ENCODE results near the gene CLEC2B. TPM values are rescaled to one million over a fixed set of nuclear protein-coding genes. Genes with fewer than 3 reads are reported as not detected.

CLEC2B gene
- total RNA-seq, 1 experiment from 2014 or later = not detected

DNA sequence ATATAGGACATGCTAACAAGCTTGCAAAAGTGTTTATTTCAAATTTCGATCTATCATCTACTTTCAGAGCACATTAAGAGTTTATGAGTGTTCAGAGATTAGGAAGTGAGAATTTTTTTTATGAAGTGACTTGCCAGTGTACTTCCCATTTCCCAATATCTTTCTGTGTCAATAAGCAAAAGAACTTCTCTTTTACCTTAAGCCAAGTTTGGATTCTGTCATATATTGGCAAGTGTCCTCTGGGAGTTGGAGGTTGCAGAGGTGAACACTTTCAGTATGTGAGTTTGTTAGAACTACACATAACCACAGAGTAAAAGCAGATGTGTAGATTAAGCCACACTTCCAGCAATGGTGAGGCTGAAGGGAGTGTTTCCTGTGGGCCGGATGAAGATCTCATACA is 58.5 kb downstream of the CLEC2B start:
- Histone ChIP-seq H3K56ac (ENCODE audit: insufficient read length, low read depth, low read length) (no peak overlapping the region), H4K8ac (replicated peaks; ENCODE audit: insufficient read length, low read depth, low read length) (no peak overlapping the region), H3K9me3 (ENCODE audit: control insufficient read depth, low read depth, low read length) (no peaks in the 10 kb centered on the region), H3K4ac (ENCODE audit: low read depth, low read length) (no peak overlapping the region), H3K18ac (ENCODE audit: insufficient read length, low read depth, low read length) (no peak overlapping the region), H4K91ac (ENCODE audit: insufficient read length, low read depth, low read length) (no peak overlapping the region), H3K23me2 (ENCODE audit: insufficient read length, low read depth, low read length, poor library complexity, severe bottlenecking) (no peaks in the 10 kb centered on the region), H2AK5ac (ENCODE audit: insufficient read length, low read length) (no peak overlapping the region), H2BK15ac (ENCODE audit: low read depth, low read length) (no peak overlapping the region), H4K20me1 (ENCODE audit: control insufficient read depth, insufficient read depth, insufficient read length) (no peaks in the 10 kb centered on the region), H3K79me1 (ENCODE audit: insufficient read depth, low read depth, low read length, poor library complexity, severe bottlenecking) (no peaks in the 10 kb centered on the region), H3K9ac (ENCODE audit: extremely low read depth, insufficient read length, low read length) (no peak overlapping the region), H3T11ph (ENCODE audit: low read length) (no peak overlapping the region), H3K23ac (ENCODE audit: insufficient read length, low read depth, low read length) (no peak overlapping the region), H3K4me2 (ENCODE audit: insufficient read depth, insufficient read length, low read length) (no peak overlapping the region), H2BK12ac (ENCODE audit: insufficient read length, low read depth, low read length) (no peak overlapping the region), H2AFZ (ENCODE audit: low read length) (no peak overlapping the region), H3K27ac (ENCODE audit: insufficient read length, low read depth, low read length) (no peak overlapping the region), H4K5ac (ENCODE audit: insufficient read length, low read depth, low read length) (no peak overlapping the region), H3K79me2 (ENCODE audit: insufficient read depth, low read length) (no peaks in the 10 kb centered on the region), H2BK20ac (ENCODE audit: low read depth, low read length, poor library complexity, severe bottlenecking) (no peak overlapping the region), H2BK5ac (ENCODE audit: insufficient read length, low read length) (no peak overlapping the region), H3K27me3 (ENCODE audit: insufficient read depth, low read length) (no peaks in the 10 kb centered on the region), H3K4me1 (ENCODE audit: insufficient read depth, low read length) (no peaks in the 10 kb centered on the region), H3K14ac (ENCODE audit: insufficient read depth, low read length) (no peak overlapping the region), H2BK120ac (ENCODE audit: low read depth, low read length, poor library complexity, severe bottlenecking) (no peak overlapping the region)
- no CpG with 5 or more reads among the region's 2 CpGs for WGBS (ENCODE audit: extremely low coverage, insufficient read length, low lambda C conversion rate)
- H3K9me3 Mint-ChIP-seq = no peaks in the 10 kb centered on the region
- TF ChIP-seq, protein P1, sequence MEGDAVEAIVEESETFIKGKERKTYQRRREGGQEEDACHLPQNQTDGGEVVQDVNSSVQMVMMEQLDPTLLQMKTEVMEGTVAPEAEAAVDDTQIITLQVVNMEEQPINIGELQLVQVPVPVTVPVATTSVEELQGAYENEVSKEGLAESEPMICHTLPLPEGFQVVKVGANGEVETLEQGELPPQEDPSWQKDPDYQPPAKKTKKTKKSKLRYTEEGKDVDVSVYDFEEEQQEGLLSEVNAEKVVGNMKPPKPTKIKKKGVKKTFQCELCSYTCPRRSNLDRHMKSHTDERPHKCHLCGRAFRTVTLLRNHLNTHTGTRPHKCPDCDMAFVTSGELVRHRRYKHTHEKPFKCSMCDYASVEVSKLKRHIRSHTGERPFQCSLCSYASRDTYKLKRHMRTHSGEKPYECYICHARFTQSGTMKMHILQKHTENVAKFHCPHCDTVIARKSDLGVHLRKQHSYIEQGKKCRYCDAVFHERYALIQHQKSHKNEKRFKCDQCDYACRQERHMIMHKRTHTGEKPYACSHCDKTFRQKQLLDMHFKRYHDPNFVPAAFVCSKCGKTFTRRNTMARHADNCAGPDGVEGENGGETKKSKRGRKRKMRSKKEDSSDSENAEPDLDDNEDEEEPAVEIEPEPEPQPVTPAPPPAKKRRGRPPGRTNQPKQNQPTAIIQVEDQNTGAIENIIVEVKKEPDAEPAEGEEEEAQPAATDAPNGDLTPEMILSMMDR (conservative IDR thresholded peaks at IDR 0.05) = no peak
- H3K27ac Mint-ChIP-seq = no peak overlapping the region
- H3K36me3 Mint-ChIP-seq (ENCODE audit: insufficient read depth in 1 of 3, low read depth in 3 of 3) = no peaks in the 10 kb centered on the region
- no peaks in the 10 kb centered on the region; the same call in 1 of the 2 replicates for H3K27me3 Mint-ChIP-seq (ENCODE audit: low read depth)
- H3K4me3 Mint-ChIP-seq = no peak overlapping the region
- peaks cover 7% of the 10 kb centered on the region in 2 experiments; a peak in 3 of 4 replicates for H3K4me1 Mint-ChIP-seq
- no peak for DNase-seq

Measured in H9 (cell line).